ENCODE data around the gene VWA8.

GRCh38 chr13:41970918-41971317, 10.0 kb upstream of the VWA8 start:
- TF ChIP-seq EP300 (IDR thresholded peaks at IDR 0.05): no peak
- TF ChIP-seq, protein P1, sequence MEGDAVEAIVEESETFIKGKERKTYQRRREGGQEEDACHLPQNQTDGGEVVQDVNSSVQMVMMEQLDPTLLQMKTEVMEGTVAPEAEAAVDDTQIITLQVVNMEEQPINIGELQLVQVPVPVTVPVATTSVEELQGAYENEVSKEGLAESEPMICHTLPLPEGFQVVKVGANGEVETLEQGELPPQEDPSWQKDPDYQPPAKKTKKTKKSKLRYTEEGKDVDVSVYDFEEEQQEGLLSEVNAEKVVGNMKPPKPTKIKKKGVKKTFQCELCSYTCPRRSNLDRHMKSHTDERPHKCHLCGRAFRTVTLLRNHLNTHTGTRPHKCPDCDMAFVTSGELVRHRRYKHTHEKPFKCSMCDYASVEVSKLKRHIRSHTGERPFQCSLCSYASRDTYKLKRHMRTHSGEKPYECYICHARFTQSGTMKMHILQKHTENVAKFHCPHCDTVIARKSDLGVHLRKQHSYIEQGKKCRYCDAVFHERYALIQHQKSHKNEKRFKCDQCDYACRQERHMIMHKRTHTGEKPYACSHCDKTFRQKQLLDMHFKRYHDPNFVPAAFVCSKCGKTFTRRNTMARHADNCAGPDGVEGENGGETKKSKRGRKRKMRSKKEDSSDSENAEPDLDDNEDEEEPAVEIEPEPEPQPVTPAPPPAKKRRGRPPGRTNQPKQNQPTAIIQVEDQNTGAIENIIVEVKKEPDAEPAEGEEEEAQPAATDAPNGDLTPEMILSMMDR (IDR thresholded peaks at IDR 0.05): no peak
